AG09319 (cell line): ENCODE results near the gene FANK1.

Source experiments
- DNase-seq: peaks from one replicate; pipeline ENCODE4 v3.0.0-alpha.2; 2010; ENCODE audit warnings: low read depth; ENCODE audit errors: extremely low read depth
- TF ChIP-seq, protein P1 (sequence below): IDR thresholded peaks from 2 replicates; pipeline ENCODE4 v1.5.1; 2011; ENCODE audit warnings: low read depth, mild to moderate bottlenecking, inconsistent platforms, low read length, moderate library complexity

FANK1 gene

DNA sequence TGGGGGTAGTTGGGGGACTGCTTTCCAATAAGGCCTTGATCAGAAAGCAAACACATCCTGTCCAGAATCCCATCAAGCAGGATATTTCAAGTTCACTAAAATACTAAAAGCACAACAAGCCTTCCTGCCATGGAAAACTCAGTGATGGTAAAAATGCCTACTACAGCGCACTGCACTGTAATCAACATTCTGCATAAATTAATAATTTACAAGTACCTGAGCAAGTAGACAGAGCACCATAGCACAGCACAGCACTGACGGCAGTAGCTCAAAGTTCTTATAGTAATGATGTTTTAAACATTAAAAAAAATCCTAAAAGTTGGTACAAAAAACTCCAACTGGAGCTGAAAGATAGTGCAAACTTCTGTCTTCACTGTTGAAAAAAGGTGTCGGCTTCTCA lies 120.5 kb downstream of the FANK1 start:
- DNase-seq = no peak
- TF ChIP-seq, protein P1, sequence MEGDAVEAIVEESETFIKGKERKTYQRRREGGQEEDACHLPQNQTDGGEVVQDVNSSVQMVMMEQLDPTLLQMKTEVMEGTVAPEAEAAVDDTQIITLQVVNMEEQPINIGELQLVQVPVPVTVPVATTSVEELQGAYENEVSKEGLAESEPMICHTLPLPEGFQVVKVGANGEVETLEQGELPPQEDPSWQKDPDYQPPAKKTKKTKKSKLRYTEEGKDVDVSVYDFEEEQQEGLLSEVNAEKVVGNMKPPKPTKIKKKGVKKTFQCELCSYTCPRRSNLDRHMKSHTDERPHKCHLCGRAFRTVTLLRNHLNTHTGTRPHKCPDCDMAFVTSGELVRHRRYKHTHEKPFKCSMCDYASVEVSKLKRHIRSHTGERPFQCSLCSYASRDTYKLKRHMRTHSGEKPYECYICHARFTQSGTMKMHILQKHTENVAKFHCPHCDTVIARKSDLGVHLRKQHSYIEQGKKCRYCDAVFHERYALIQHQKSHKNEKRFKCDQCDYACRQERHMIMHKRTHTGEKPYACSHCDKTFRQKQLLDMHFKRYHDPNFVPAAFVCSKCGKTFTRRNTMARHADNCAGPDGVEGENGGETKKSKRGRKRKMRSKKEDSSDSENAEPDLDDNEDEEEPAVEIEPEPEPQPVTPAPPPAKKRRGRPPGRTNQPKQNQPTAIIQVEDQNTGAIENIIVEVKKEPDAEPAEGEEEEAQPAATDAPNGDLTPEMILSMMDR = no peak

DNA sequence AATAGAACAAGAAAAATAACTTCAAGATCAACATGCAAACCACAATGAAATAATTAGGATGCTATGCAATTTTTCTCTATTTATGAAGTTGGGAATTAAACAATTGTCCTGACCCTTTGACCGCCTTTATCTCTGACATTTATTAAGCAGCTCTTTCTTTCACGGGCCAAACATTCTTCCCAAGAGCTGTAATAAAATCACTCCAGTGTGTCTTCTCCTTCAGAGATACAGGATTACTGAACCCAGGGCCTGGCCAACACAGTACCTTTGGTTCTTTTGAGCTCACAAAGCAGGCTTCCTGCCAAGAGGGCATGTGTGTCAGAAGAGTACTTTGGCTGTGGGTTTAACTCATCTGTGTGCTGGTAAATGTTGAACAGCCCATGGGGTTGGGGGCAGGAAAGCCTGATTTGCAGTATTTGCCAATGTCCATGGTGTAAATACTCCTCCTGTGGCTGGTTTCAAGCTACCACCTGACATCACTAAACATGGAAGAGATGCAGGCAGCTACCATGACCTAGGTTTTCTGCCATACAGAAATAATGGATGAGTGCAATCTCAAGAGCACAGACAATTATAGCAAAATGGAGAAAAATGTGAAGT lies 121.7 kb downstream of the FANK1 start:
- DNase-seq = peak; percentile 51
- TF ChIP-seq, protein P1 = no peak

DNA sequence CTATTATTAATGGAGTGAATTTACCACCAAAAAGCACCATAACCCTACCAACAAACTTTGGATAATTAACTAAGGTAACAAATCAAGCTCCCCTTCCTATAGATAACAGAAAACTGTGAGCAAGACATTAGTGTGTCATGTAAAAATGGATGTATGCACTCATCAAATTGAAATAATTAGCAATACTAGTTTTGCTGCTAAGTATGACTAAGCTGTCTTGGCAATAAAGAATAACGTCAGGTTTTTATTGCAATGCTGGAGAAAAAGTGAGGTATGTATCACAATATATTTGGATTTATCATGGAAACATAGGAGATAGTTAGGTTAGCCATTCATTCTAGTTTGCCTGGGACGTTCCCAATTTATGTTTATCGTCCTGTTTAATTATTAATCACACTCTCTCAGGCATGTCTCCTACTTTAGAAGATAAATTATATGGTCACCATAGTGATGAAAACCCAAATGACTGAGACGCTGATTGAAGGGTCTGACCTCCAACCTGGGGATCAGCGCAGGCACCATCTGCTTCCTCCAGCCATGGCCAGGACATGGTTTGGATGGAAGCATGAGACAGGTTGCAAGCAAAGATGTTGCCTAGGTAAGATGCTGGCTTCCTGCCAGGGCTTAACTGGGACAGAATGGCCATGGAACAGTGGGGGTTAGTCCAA lies 125.6 kb downstream of the FANK1 start:
- no peak for DNase-seq
- TF ChIP-seq, protein P1 = no peak

DNA sequence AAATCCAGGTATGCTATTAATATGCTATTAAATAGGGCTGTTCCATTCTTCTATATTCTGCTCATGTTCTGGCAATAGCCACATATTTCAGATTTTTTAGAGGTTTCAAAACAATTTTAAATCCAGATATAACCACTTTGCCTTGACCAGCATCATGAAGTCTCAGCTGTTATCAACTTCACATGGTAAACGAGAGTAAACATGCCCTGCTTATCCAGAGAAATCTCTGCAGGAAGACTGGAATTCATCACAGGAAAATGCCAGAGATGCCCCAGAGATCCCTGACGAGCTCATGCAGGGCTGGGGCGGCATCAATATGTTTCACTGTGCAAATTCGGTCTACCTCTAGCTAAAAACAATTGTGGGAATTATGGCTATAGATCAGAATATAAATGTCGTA lies 126.5 kb downstream of the FANK1 start:
- TF ChIP-seq, protein P1 = no peak
- no peak for DNase-seq

DNA sequence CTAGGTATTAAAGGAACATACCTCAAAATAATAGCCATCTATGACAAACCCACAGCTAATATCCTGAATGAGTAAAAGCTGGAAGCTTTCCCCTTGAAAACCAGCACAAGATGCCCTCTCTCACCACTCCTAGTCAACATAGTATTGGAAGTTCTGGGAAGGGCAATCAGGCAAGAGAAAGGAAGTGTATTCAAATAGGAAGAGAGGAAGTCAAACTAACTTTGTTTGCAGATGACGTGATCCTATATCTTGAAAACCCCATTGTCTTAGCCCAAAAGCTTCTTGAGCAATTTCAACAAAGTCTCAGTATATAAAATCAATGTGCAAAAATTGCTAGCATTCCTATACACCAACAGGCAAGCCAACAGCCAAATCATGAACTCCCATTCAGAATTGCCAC lies 131.3 kb downstream of the FANK1 start:
- no peak for DNase-seq
- TF ChIP-seq, protein P1 = no peak

DNA sequence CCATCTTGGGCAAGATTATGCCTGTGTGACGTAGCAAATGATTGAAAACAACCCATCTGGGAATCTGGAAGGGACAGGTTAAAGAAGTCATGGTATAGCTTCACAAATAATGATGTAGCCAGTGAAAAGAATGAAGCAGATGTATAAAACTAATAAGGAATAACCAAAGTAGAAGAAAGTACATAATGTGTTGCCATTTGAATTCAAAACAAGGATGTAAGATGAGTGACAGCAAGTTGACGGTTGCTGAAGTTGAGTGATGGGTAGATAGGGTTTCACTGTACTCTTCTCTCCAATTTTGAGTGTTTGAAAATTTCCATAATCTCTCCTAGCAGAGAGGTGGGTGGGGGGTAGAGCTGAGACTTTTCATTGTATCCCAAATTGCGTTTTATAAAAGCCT lies 133.6 kb downstream of the FANK1 start:
- TF ChIP-seq, protein P1 = no peak

DNA sequence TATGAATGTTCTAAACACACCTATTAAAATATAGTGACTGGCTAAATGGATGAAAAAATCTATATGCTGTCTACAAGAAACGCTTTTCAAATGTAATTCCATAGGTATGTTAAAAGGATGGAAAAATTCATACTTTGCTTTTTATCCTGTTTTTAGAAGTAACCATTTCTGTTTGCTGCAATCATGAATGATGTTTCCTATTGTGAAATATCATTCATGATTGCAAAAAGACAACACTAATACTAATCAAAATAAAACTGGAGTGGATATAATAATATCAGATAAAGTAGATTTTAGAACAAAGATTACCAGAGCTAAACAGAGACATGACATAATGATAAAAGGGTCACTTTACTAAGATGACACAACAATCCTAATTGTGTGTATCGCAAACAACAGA lies 138.2 kb downstream of the FANK1 start:
- TF ChIP-seq, protein P1 = no peak
- DNase-seq = no peak

More for the DNA sequence above, 133.6 kb downstream of the FANK1 start:
- DNase-seq = no peak
